GM10266 (cell line): ENCODE data around the gene EPN1.

Experiments
- DNase-seq: peaks from one replicate; pipeline ENCODE4 v3.0.0; 2012; ENCODE audit errors: extremely low spot score
- CTCF ChIP-seq: IDR thresholded peaks from 2 replicates; pipeline ENCODE4 v1.5.1; 2012; ENCODE audit warnings: mild to moderate bottlenecking, low read depth; ENCODE audit not compliant: control insufficient read depth, insufficient read depth; ENCODE audit errors: missing control alignments

The EPN1 gene

GRCh38 chr19:55676383-55676782, 1.4 kb downstream of the EPN1 start:
- no peak for TF ChIP-seq CTCF
- DNase-seq: no peak

- no peak for DNase-seq
Measured at GRCh38 chr19:55676889-55677505, 2.0 kb downstream of the EPN1 start.

GRCh38 chr19:55677572-55678028, 2.6 kb downstream of the EPN1 start:
- no peak for TF ChIP-seq CTCF
- DNase-seq: no peak

More at GRCh38 chr19:55676889-55677505, 2.0 kb downstream of the EPN1 start:
- TF ChIP-seq CTCF: no peak

GRCh38 chr19:55678121-55678671, 3.2 kb downstream of the EPN1 start:
- peak; percentile 87 for DNase-seq
- TF ChIP-seq CTCF: peak; percentile 25

- TF ChIP-seq CTCF: no peak
Measured at GRCh38 chr19:55679343-55680257, 4.6 kb downstream of the EPN1 start.

GRCh38 chr19:55680339-55681130, 5.5 kb downstream of the EPN1 start:
- DNase-seq: no peak

More at GRCh38 chr19:55679343-55680257, 4.6 kb downstream of the EPN1 start:
- DNase-seq: no peak

More at GRCh38 chr19:55680339-55681130, 5.5 kb downstream of the EPN1 start:
- TF ChIP-seq CTCF: no peak
